ENCODE results near the gene DLG5. TPM values are rescaled to one million over a fixed set of nuclear protein-coding genes. Genes with fewer than 3 reads are reported as not detected.

DLG5 gene
- total RNA-seq, 4 donors from 2014 or later, result 117 to 196 (median 147) TPM

DNA sequence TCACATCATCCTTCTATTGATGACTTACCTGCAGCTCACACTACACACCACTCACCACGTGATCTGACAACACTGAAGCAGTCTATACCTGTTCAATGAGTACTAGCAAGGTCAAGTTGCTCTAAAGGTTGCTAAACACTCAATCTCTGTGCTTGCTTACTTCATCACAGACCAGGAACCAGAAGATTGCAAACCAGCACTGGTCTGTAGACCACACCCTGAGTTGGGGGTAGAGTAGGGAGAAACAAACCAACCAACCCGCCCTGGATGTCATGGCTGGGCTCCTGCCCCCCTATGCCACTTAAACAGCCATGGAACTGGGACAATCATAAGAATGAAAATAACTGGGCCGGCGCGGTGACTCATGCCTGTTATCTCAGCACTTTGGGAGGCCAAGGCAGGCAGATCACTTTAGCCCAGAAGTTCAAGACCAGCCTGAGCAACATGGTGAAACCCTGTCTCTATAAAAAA, 19.6 kb downstream of the DLG5 start:
- TF ChIP-seq EP300 (IDR thresholded peaks at IDR 0.05) (no peak), POLR2A (IDR thresholded peaks at IDR 0.05) (no peak), POLR2AphosphoS5 (IDR thresholded peaks at IDR 0.05) (no peak)
- TF ChIP-seq, protein P1, sequence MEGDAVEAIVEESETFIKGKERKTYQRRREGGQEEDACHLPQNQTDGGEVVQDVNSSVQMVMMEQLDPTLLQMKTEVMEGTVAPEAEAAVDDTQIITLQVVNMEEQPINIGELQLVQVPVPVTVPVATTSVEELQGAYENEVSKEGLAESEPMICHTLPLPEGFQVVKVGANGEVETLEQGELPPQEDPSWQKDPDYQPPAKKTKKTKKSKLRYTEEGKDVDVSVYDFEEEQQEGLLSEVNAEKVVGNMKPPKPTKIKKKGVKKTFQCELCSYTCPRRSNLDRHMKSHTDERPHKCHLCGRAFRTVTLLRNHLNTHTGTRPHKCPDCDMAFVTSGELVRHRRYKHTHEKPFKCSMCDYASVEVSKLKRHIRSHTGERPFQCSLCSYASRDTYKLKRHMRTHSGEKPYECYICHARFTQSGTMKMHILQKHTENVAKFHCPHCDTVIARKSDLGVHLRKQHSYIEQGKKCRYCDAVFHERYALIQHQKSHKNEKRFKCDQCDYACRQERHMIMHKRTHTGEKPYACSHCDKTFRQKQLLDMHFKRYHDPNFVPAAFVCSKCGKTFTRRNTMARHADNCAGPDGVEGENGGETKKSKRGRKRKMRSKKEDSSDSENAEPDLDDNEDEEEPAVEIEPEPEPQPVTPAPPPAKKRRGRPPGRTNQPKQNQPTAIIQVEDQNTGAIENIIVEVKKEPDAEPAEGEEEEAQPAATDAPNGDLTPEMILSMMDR (IDR thresholded peaks at IDR 0.05), result no peak
- Histone ChIP-seq H3K4me3 (no peak overlapping the region), H3K4me1 (peaks cover 52% of the 10 kb centered on the region), H3K27me3 (no peaks in the 10 kb centered on the region), H3K9me3 (no peaks in the 10 kb centered on the region), H3K36me3 (no peaks in the 10 kb centered on the region), H3K27ac (peak overlapping the region; percentile 4)
- no peak for DNase-seq (ENCODE audit: low spot score in 2 of 2)
- WGBS, result 70% methylated on average over 5 of the region's 5 CpGs

DNA sequence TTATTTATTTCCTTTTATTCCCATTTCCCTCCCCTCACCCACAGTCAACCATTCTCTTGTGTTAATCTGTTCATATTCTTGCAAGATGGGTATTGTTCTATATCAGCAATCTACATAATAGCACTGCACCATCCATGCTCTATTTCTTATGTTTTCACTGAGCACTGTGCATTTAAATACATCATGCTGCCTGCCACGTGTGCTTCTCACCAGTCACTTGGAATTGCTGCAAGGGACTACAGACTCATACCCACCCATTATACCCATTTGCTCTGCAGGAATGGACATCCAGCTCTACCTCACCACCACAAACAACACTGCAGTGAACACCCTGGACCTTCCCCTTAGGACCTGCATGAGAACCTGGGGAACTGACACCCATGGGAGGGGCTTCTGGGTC, 20.8 kb downstream of the DLG5 start:
- 47% methylated on average over 1 of the region's 1 CpG for whole genome bisulfite sequencing
- no peak for DNase-seq (ENCODE audit: low spot score in 2 of 2)
- no peaks in the 10 kb centered on the region for H3K27me3 ChIP-seq
- no peaks in the 10 kb centered on the region for H3K9me3 ChIP-seq
- no peak overlapping the region for H3K27ac ChIP-seq
- no peak for TF ChIP-seq EP300 (IDR thresholded peaks at IDR 0.05)
- TF ChIP-seq, protein P1 (IDR thresholded peaks at IDR 0.05), result no peak
- TF ChIP-seq POLR2AphosphoS5 (IDR thresholded peaks at IDR 0.05), result no peak
- no peak for TF ChIP-seq POLR2A (IDR thresholded peaks at IDR 0.05)
- no peak overlapping the region for H3K4me3 ChIP-seq
- H3K36me3 ChIP-seq, result no peaks in the 10 kb centered on the region
- H3K4me1 ChIP-seq, result peaks cover 59% of the 10 kb centered on the region

DNA sequence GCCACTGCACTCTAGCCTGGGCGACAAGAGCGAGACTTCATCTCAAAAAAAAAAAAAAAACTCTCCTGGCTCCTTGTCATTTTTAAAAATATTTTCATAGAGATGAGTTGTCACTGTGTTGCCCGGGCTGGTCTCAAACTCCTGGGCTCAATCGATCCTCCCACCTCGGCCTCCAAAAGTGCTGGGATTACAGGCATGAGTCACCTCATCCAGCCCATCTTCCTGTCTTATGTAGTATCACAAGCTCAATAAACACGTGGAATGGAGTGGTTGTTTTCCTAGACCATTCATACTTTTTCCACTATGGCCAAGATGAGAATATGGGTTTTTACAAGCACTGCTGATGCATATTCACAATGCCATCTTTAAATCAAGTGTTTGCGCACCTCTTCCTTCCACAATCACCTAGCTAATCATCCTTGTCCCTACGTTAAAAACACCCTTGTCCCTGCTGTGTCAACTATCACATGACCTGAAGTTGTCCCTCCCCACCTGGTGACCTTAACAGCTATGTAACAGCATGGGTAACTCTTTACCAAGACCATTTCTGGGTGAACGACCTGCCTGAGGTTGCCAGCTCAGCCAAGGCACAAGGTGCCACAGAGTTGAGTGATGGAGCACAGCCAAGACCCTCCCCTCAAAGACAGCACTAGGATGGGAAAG, 21.3 kb downstream of the DLG5 start:
- no peaks in the 10 kb centered on the region for H3K27me3 ChIP-seq
- H3K4me1 ChIP-seq, result peaks cover 60% of the 10 kb centered on the region
- TF ChIP-seq EP300 (IDR thresholded peaks at IDR 0.05) (no peak), POLR2A (IDR thresholded peaks at IDR 0.05) (no peak), POLR2AphosphoS5 (IDR thresholded peaks at IDR 0.05) (no peak)
- TF ChIP-seq, protein P1 (IDR thresholded peaks at IDR 0.05), result no peak
- H3K9me3 ChIP-seq, result no peaks in the 10 kb centered on the region
- no peak overlapping the region for H3K4me3 ChIP-seq
- H3K27ac ChIP-seq, result no peak overlapping the region
- 80% methylated on average over 9 of the region's 9 CpGs for WGBS
- no peaks in the 10 kb centered on the region for H3K36me3 ChIP-seq
- no peak for DNase-seq (ENCODE audit: low spot score in 2 of 2)

DNA sequence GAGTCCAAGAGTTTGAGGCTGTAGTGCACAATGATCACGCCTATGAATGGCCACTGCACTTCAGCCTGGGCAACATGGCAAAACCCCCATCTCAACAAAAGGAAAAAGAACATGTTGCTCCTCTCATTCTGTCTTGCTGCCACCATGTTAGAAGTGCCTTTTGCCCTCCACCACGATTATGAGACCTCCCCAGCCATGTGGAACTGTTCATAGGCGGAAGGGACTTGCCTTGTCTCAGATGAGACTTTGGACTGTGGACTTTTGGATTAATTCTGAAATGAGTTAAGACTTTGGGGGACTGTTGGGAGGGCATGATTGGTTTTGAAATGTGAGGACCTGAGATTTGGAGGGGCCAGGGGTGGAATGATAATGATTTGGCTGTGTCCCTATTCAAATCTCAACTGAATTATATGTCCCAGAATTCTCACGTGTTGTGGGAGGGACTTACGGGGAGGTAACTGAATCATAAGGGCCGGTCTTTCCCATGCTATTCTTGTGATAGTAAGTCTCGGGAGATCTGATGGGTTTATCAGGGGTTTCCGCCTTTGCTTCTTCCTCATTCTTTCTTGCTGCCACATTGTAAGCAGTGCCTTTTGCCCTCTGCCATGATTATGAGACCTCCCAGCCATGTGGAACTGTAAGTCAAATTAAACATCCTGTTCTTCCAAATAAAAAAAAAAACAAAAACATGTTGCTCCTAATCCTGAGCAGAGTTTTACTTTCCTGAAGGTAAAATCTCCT, 22.3 kb downstream of the DLG5 start:
- TF ChIP-seq, protein P1 (IDR thresholded peaks at IDR 0.05), result no peak
- TF ChIP-seq POLR2A (IDR thresholded peaks at IDR 0.05) (no peak), EP300 (IDR thresholded peaks at IDR 0.05) (no peak), POLR2AphosphoS5 (IDR thresholded peaks at IDR 0.05) (no peak)
- peaks cover 61% of the 10 kb centered on the region for H3K4me1 ChIP-seq
- H3K9me3 ChIP-seq, result no peaks in the 10 kb centered on the region
- H3K4me3 ChIP-seq, result no peak overlapping the region
- no peak overlapping the region for H3K27ac ChIP-seq
- no peak for DNase-seq (ENCODE audit: low spot score in 2 of 2)
- no peaks in the 10 kb centered on the region for H3K36me3 ChIP-seq
- no peaks in the 10 kb centered on the region for H3K27me3 ChIP-seq
- WGBS, result 87% methylated on average over 8 of the region's 8 CpGs

DNA sequence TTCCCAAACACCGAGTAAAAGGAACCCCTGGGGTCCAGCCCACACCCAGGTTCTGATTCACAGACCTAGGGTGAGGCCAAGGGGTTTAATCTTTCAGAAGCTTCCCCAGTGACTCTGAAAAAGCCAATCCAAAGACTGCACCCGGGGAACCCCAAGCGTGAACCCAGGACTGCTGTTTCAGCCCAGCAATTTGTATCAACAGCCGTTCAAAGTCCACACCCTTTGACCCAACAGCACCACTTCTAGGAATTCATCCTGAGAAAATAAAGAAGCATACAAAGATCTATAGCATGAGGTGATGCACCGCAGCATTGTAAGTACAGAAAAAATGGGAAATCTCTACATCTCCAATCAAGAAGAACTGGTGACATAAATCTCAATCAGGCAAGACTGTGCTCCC, 24.4 kb downstream of the DLG5 start:
- Histone ChIP-seq H3K27me3 (no peaks in the 10 kb centered on the region), H3K36me3 (no peaks in the 10 kb centered on the region), H3K27ac (peak overlapping the region; percentile 65), H3K4me1 (peaks cover 61% of the 10 kb centered on the region), H3K4me3 (no peak overlapping the region), H3K9me3 (no peaks in the 10 kb centered on the region)
- no peak for DNase-seq (ENCODE audit: low spot score in 2 of 2)
- TF ChIP-seq, protein P1 (IDR thresholded peaks at IDR 0.05), result no peak
- TF ChIP-seq EP300 (IDR thresholded peaks at IDR 0.05) (no peak), POLR2A (IDR thresholded peaks at IDR 0.05) (no peak), POLR2AphosphoS5 (IDR thresholded peaks at IDR 0.05) (no peak)
- 49% methylated on average over 5 of the region's 5 CpGs for WGBS

Measured in suprapubic skin (tissue), 4 donors.